SK-N-SH (cell line): ENCODE results near the gene RPL39L.

ENCODE experiments used
- EZH2phosphoT487 ChIP-seq: fragments of 200-600 bp; sonication (generic); IDR thresholded peaks from 2 replicates; pipeline ENCODE4 v1.6.1; 2017; ENCODE audit warnings: low read depth, mixed run types, mild to moderate bottlenecking, antibody characterized with exemption, moderate library complexity, borderline replicate concordance
- TCF12 ChIP-seq: IDR thresholded peaks from 2 replicates; pipeline ENCODE4 v1.4.0; 2012
- TF ChIP-seq, protein P1 (sequence below): fragments of 200-600 bp; sonication (generic); IDR thresholded peaks from 2 replicates; pipeline ENCODE4 v1.6.1; 2017; ENCODE audit warnings: antibody characterized with exemption, mild to moderate bottlenecking, moderate library complexity

GRCh38 chr3:187125319-187126031, 13.8 kb downstream of the RPL39L start:
- TF ChIP-seq EZH2phosphoT487 (no peak), TCF12 (no peak)
- TF ChIP-seq, protein P1, sequence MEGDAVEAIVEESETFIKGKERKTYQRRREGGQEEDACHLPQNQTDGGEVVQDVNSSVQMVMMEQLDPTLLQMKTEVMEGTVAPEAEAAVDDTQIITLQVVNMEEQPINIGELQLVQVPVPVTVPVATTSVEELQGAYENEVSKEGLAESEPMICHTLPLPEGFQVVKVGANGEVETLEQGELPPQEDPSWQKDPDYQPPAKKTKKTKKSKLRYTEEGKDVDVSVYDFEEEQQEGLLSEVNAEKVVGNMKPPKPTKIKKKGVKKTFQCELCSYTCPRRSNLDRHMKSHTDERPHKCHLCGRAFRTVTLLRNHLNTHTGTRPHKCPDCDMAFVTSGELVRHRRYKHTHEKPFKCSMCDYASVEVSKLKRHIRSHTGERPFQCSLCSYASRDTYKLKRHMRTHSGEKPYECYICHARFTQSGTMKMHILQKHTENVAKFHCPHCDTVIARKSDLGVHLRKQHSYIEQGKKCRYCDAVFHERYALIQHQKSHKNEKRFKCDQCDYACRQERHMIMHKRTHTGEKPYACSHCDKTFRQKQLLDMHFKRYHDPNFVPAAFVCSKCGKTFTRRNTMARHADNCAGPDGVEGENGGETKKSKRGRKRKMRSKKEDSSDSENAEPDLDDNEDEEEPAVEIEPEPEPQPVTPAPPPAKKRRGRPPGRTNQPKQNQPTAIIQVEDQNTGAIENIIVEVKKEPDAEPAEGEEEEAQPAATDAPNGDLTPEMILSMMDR = no peak
